SK-N-SH (cell line): ENCODE measurements around the gene SRSF3. TPM values are rescaled to one million over a fixed set of nuclear protein-coding genes. Genes with fewer than 3 reads are reported as not detected.
A peak's percentile ranks its signal among the peaks of the same experiment; 100 is the strongest.

Source experiments
- CTCF ChIA-PET: fragments of 300-600, 350-600 bp; formaldehyde crosslinking; extraction: SDS; loops from one replicate; lab custom pipeline; 2021; lab: Yijun Ruan, JAX
- POLR2A ChIA-PET: fragments of 350-600 bp; sonication (Branson Sonifier 250); formaldehyde crosslinking; extraction: SDS; loops from one replicate; lab custom pipeline; 2020; ENCODE audit warnings: antibody characterized with exemption, inconsistent platforms; lab: Yijun Ruan, JAX
- DNase-seq: peaks from one replicate; pipeline ENCODE4 v3.0.0; 2012
- H2AFZ ChIP-seq: fragments of 200-600 bp; sonication (generic); 2 replicates; pipeline ENCODE4 v1.8.1; 2016; ENCODE audit warnings: antibody characterized with exemption, mild to moderate bottlenecking, low read depth
- H3F3A ChIP-seq: fragments of 200-600 bp; sonication (generic); replicated peaks from 2 replicates; pipeline ENCODE3; 2016; ENCODE audit warnings: antibody characterized with exemption, mild to moderate bottlenecking; ENCODE audit not compliant: insufficient read depth
- H3K27ac ChIP-seq, 2 experiments: fragments of 200-500 bp in 1 of 2; fragments of 200-600 bp in 1 of 2; sonication (Bioruptor generic) in 1 of 2; sonication (generic), shearing (Covaris generic) in 1 of 2; 2 replicates each; pipeline versions ENCODE4 v1.5.1 to v1.6.1; 2014 to 2016; ENCODE audit warnings: low read depth in 2 of 2, inconsistent platforms in 1 of 2, low read length in 1 of 2, mild to moderate bottlenecking in 1 of 2, mixed read lengths in 1 of 2
- H3K27me3 ChIP-seq: fragments of 200-600 bp; sonication (generic), shearing (Covaris generic); 2 replicates; pipeline ENCODE4 v1.6.1; 2016; ENCODE audit warnings: mixed run types; ENCODE audit not compliant: insufficient read depth
- H3K36me3 ChIP-seq, 2 experiments: fragments of 200-500 bp in 1 of 2; fragments of 200-600 bp in 1 of 2; sonication (Bioruptor generic) in 1 of 2; sonication (generic) in 1 of 2; replicated peaks in 1 of 2; 2 replicates each; pipeline versions ENCODE3 to v1.5.1; 2014 to 2016; ENCODE audit warnings: low read length in 1 of 2, mild to moderate bottlenecking in 1 of 2; ENCODE audit not compliant: insufficient read depth in 2 of 2, control insufficient read depth in 1 of 2
- H3K4me1 ChIP-seq, 2 experiments: fragments of 200-500 bp in 1 of 2; fragments of 200-600 bp in 1 of 2; sonication (Bioruptor generic) in 1 of 2; sonication (generic), shearing (Covaris generic) in 1 of 2; 2 replicates each; pipeline versions ENCODE4 v1.5.1 to v1.6.1; 2014 to 2016; ENCODE audit warnings: low read depth in 1 of 2, low read length in 1 of 2, mixed run types in 1 of 2; ENCODE audit not compliant: insufficient read depth in 2 of 2, control insufficient read depth in 1 of 2
- H3K4me2 ChIP-seq: fragments of 200-600 bp; sonication (generic), shearing (Covaris generic); 2 replicates; pipeline ENCODE4 v1.6.1; 2017; ENCODE audit warnings: mixed run types
- H3K4me3 ChIP-seq, 2 experiments: fragments of 200-500 bp in 1 of 2; fragments of 200-600 bp in 1 of 2; sonication (Bioruptor generic) in 1 of 2; sonication (generic), shearing (Covaris generic) in 1 of 2; 2 replicates each; pipeline versions ENCODE4 v1.5.1 to v1.8.1; 2014 to 2016; ENCODE audit warnings: low read depth in 2 of 2, inconsistent platforms in 1 of 2, low read length in 1 of 2, mild to moderate bottlenecking in 1 of 2, mixed read lengths in 1 of 2, moderate library complexity in 1 of 2
- H3K79me2 ChIP-seq: fragments of 200-600 bp; sonication (generic); 2 replicates; pipeline ENCODE4 v1.8.1; 2017; ENCODE audit warnings: mild to moderate bottlenecking; ENCODE audit not compliant: insufficient read depth
- H3K9ac ChIP-seq: fragments of 200-600 bp; sonication (generic); 2 replicates; pipeline ENCODE4 v1.6.1; 2017; ENCODE audit warnings: mixed run types
- H3K9me2 ChIP-seq: fragments of 200-600 bp; sonication (generic); 2 replicates; pipeline ENCODE4 v1.6.1; 2017; ENCODE audit warnings: mixed run types
- H3K9me3 ChIP-seq: fragments of 200-600 bp; sonication (generic); 2 replicates; pipeline ENCODE4 v1.6.1; 2017; ENCODE audit warnings: mixed run types, mild to moderate bottlenecking, moderate library complexity
- H4K20me1 ChIP-seq: fragments of 200-600 bp; sonication (generic); 2 replicates; pipeline ENCODE4 v1.6.1; 2017; ENCODE audit warnings: mild to moderate bottlenecking, mixed run types; ENCODE audit not compliant: insufficient read depth
- FOXM1 ChIP-seq: IDR thresholded peaks from 2 replicates; pipeline ENCODE4 v1.4.0; 2012; ENCODE audit warnings: low read depth, mild to moderate bottlenecking
- IRF3 ChIP-seq: fragments of 150-350 bp; IDR thresholded peaks from 2 replicates; pipeline ENCODE4 v1.6.1; 2016; ENCODE audit warnings: mild to moderate bottlenecking, low read depth, low read length
- RAD21 ChIP-seq: IDR thresholded peaks from 2 replicates; pipeline ENCODE4 v1.6.1; 2012; ENCODE audit warnings: mild to moderate bottlenecking, low read length
- RCOR1 ChIP-seq: fragments of 150-350 bp; IDR thresholded peaks from 2 replicates; pipeline ENCODE4 v1.6.1; 2017; ENCODE audit warnings: antibody characterized with exemption, low read length
- TAF1 ChIP-seq: IDR thresholded peaks from 2 replicates; pipeline ENCODE4 v1.6.1; 2012; ENCODE audit warnings: low read depth, mild to moderate bottlenecking, low read length, moderate library complexity, borderline replicate concordance
- WGBS: methylation state at CpG from one replicate; pipeline ENCODE4 v1.1.6; 2017; ENCODE audit warnings: low lambda C conversion rate; 5-methylcytosine and 5-hydroxymethylcytosine counted together
- polyA plus RNA-seq, 3 experiments: library from polyadenylated mRNA; depleted of rRNA; stranded (reverse); fragments of >200 nt; gene quantifications; 2 replicates each; pipeline ENCODE4 v1.2.3, GENCODE V29; 2012
- TF ChIP-seq, protein P1 (sequence below): IDR thresholded peaks from 2 replicates; pipeline ENCODE4 v1.6.1; 2012; ENCODE audit warnings: mild to moderate bottlenecking, low read depth, low read length, moderate library complexity

Gene SRSF3
- polyA plus RNA-seq, 1 of the 3 experiments (the other 2 are of a cell fraction), result 351 TPM

DNA sequence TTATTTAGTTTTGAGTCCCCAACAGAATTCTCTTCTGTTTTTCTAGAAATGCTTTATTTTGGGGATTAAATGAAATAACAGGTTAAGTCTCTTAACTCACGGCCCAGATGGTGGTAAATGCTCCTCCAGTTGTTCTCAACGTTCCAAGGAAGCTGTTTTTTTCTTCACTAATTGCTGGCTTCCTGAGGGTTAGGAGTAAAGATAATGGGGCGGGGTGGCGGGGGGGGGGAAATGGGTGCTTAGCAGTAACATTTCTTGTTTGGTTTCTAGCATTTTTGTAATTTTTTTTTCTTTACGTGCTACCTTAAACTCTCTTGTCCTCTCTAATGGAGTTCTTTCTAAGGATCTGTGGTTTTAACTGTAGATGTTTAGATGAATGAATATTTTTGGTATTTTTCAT lies 2.2 kb downstream of the SRSF3 start:
- H3K4me3 ChIP-seq, result peak overlapping the region; percentile 74 to 99
- H3K27me3 ChIP-seq, result no peaks in the 10 kb centered on the region
- TF ChIP-seq, protein P1, sequence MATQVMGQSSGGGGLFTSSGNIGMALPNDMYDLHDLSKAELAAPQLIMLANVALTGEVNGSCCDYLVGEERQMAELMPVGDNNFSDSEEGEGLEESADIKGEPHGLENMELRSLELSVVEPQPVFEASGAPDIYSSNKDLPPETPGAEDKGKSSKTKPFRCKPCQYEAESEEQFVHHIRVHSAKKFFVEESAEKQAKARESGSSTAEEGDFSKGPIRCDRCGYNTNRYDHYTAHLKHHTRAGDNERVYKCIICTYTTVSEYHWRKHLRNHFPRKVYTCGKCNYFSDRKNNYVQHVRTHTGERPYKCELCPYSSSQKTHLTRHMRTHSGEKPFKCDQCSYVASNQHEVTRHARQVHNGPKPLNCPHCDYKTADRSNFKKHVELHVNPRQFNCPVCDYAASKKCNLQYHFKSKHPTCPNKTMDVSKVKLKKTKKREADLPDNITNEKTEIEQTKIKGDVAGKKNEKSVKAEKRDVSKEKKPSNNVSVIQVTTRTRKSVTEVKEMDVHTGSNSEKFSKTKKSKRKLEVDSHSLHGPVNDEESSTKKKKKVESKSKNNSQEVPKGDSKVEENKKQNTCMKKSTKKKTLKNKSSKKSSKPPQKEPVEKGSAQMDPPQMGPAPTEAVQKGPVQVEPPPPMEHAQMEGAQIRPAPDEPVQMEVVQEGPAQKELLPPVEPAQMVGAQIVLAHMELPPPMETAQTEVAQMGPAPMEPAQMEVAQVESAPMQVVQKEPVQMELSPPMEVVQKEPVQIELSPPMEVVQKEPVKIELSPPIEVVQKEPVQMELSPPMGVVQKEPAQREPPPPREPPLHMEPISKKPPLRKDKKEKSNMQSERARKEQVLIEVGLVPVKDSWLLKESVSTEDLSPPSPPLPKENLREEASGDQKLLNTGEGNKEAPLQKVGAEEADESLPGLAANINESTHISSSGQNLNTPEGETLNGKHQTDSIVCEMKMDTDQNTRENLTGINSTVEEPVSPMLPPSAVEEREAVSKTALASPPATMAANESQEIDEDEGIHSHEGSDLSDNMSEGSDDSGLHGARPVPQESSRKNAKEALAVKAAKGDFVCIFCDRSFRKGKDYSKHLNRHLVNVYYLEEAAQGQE, result 0 out of 2 replicates have a peak, but pooled peaks have one; percentile 11
- no peak for TF ChIP-seq TAF1
- peak overlapping the region; percentile 100 for H3K9ac ChIP-seq
- no peaks in the 10 kb centered on the region for H3K9me3 ChIP-seq
- ChIA-PET POLR2A (interaction anchor here (0.5 to 1.3 kb wide), 2 partner anchors 153 to 624 kb away, joined by 4 to 6 read pairs; no protein-coding TSS in a partner anchor), CTCF (interaction anchor here (0.9 to 8.3 kb wide), 3 partner anchors 19 to 394 kb away, joined by 3 to 46 read pairs (median 3); no protein-coding TSS in a partner anchor)
- H3K4me1 ChIP-seq, result peaks cover 24 to 30% of the 10 kb centered on the region in 2 experiments
- DNase-seq, result no peak
- H3K4me2 ChIP-seq, result peak overlapping the region; percentile 81
- no peak overlapping the region for H2AFZ ChIP-seq
- no peaks in the 10 kb centered on the region for H3K9me2 ChIP-seq
- H4K20me1 ChIP-seq, result peaks cover 67% of the 10 kb centered on the region
- peaks cover 47 to 65% of the 10 kb centered on the region in 2 experiments for H3K36me3 ChIP-seq
- peaks cover 48% of the 10 kb centered on the region for H3F3A ChIP-seq
- peaks cover 79% of the 10 kb centered on the region for H3K79me2 ChIP-seq
- H3K27ac ChIP-seq, result peak overlapping the region in 1 of 2 experiments; percentile 94; a peak in 1 of 4 replicates
- WGBS, result 0% methylated on average over 5 of the region's 5 CpGs

- POLR2A ChIA-PET, result interaction anchor here (0.6 to 2.4 kb wide), 5 partner anchors 10 to 251 kb away, joined by 3 to 22 read pairs (median 4); partner anchors contain the start of gene CDKN1A
- 4% methylated on average over 1 of the region's 1 CpG for WGBS
- Histone ChIP-seq H3K79me2 (peaks cover 87% of the 10 kb centered on the region), H3K36me3 (peaks cover 61 to 79% of the 10 kb centered on the region in 2 experiments), H3K27me3 (no peaks in the 10 kb centered on the region), H3K4me2 (peak overlapping the region; percentile 81), H3K9me2 (no peaks in the 10 kb centered on the region), H3F3A (peaks cover 56% of the 10 kb centered on the region), H3K4me1 (peaks cover 30 to 33% of the 10 kb centered on the region in 2 experiments), H3K9ac (peak overlapping the region; percentile 40; the same call in 1 of the 2 replicates), H4K20me1 (peaks cover 82% of the 10 kb centered on the region), H3K9me3 (no peaks in the 10 kb centered on the region), H3K27ac (no peak overlapping the region), H2AFZ (no peak overlapping the region; the same call in 1 of the 2 replicates), H3K4me3 (peak overlapping the region; percentile 74 to 99)
- TF ChIP-seq IRF3 (no peak), RCOR1 (no peak), FOXM1 (no peak), TAF1 (no peak), RAD21 (no peak)
- CTCF ChIA-PET, result interaction anchor here (1.0 to 8.3 kb wide), 5 partner anchors 10 to 172 kb away, joined by 3 to 46 read pairs (median 9); no protein-coding TSS in a partner anchor
- DNase-seq, result no peak
Observed at GRCh38 chr6:36597775-36598174, 3.6 kb downstream of the SRSF3 start.
